Loucy (cell line): ENCODE data around the gene PAN2.

Experiments
- EZH2phosphoT487 ChIP-seq: fragments of 200-600 bp; IDR thresholded peaks from 2 replicates; pipeline ENCODE4 v1.6.1; 2018; ENCODE audit warnings: antibody characterized with exemption, mild to moderate bottlenecking, moderate library complexity, borderline replicate concordance
- TF ChIP-seq, protein P1 (sequence below): fragments of 200-600 bp; sonication (generic); conservative IDR thresholded peaks from 2 replicates; pipeline ENCODE4 v1.5.1; 2014; ENCODE audit warnings: mild to moderate bottlenecking, antibody characterized with exemption, low read length

DNA sequence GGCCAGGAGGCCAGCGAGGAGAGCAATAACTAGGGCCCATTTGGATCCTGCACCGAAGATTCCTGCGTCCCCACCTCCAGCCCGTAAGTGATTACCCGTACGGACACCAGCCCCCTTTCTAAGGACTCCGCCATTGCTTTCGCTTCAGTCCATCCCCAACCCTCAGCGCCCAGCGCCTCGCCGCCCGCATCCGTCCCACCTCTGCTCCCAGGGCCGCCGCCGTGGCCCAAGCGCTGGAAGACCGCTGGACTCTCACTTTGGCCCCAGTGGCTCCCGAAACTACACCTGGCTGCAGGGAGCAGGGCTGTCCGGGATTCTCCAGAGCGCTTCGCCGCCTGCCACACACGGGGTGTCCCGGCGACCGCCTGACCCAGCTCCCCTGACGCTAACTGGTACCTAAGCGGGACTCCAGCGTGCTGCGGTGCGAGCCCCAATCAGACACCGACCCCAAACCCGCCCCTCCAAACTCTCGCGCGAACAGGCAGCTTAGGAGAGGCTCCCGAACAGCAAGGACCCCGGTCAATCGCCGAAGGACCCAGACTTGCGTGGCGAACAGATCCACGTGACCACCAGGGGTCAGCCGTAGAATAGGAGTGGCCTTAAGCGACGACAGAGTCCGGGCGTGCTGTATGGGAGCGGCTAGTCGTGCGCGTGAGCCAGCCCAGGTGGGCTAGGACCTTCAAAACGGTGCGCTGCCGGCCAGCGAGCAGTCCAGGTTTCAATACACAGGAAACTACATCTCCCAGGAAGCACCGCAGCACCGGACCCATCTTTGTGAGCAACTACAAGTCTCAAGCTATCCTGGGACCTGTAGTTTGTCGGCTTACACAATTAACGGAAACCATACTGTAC, 18.0 kb downstream of the PAN2 start, which contains the start of gene CNPY2:
- TF ChIP-seq, protein P1, sequence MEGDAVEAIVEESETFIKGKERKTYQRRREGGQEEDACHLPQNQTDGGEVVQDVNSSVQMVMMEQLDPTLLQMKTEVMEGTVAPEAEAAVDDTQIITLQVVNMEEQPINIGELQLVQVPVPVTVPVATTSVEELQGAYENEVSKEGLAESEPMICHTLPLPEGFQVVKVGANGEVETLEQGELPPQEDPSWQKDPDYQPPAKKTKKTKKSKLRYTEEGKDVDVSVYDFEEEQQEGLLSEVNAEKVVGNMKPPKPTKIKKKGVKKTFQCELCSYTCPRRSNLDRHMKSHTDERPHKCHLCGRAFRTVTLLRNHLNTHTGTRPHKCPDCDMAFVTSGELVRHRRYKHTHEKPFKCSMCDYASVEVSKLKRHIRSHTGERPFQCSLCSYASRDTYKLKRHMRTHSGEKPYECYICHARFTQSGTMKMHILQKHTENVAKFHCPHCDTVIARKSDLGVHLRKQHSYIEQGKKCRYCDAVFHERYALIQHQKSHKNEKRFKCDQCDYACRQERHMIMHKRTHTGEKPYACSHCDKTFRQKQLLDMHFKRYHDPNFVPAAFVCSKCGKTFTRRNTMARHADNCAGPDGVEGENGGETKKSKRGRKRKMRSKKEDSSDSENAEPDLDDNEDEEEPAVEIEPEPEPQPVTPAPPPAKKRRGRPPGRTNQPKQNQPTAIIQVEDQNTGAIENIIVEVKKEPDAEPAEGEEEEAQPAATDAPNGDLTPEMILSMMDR: no peak
- TF ChIP-seq EZH2phosphoT487: no peak
